ENCODE measurements around the gene DMAP1.

Gene DMAP1

DNA sequence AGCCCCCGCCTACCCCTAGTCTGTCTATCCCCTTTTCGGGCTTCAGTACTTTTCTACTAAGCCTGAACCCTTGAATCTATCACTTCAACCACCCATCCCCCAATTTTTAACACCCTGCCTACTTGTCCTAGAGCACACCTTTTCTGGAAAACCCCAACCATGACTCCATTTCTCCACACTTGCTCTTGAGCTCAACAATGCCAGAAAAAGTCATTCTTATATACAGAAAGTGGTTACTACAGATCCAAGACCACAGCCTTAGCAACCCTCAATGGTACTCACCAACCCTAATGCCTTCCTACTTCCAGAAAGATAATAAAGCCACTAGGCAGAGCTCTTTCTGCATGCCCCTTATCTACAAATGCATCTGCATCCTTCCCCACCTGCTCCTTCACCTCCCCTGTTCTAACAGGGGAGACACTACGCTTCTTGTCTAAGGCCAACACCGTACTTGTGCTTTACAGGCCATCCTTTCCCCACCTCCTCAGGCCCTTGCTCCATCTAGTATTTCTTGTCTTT lies 41.2 kb downstream of the DMAP1 start:
- DNase-seq (ENCODE audit: low read depth): no peak

DNA sequence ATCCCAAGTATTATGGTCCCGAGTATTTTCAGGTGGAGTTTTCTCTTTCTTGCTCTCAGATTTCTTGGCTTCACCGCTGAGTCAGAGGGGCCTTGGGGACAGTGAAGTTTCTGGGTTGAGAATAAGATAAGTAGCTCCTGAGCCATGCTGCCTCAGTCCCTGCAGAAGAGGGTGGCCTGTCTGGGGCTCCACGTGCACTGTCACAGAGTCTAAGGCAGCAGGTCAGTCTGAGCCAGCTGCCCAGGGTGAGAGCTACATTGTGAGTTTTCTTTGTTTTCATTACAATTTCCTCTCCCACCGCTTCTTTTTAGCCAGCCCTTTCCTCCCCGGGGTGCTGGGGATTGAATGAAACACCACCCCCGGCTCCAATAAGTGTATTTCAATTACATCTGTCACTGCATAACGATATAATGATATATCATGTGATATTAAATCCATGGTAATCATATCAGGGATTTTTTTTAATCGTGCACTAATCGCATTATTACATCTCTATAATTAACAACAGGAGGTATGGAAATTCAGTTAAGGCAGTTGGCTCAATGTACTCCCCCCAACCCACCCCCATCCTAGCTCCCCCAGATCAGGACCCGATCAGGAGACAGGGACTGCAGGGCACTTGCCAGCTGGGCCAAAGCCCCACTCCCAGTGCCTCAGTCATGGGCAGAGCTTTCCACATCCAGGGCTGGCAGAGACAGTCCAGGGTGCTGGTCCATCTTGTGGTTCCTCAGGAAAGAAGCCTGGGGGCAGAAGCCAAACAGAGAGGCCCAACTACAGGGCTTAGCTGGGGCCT lies 43.7 kb downstream of the DMAP1 start:
- no peak for DNase-seq (ENCODE audit: low read depth)

DNA sequence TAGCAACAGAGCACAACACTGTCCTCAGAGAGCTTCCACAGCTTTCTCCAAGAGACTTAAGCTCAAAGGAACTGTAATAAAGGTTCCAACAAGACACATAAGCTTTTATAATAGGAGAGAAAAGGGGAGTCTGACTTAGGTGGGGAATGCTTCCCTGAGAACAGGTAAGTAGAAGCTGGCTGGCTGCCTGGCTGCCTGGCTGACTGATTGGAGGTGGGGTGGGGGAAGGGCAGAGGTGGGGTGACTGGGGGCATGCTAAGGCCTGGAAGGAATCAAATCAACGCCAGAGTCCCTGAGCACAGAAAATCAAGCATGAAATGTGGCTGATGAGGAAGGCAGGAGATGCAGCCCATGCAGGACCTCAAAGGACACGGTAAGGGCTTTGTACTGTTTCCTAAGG lies 45.8 kb downstream of the DMAP1 start:
- no peak for DNase-seq (ENCODE audit: low read depth)

DNA sequence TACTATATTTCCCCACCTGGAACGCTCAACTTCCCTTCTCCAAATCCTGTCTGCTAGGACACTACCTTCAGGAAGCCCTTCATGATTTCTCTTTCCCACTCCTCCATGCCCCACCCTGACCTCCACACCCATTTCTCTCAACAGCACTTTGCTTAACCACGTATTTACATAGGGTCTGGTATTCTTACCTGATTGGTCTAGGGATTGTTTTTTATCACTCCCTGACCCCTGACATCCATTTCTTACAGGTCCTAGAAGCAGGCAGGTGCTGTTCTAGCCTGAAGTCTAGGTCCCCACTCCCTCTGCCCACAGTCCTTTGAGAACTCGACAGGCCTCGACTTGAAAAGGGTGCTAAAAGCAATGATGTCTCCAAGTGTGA lies 47.5 kb downstream of the DMAP1 start:
- DNase-seq (ENCODE audit: low read depth): no peak

DNA sequence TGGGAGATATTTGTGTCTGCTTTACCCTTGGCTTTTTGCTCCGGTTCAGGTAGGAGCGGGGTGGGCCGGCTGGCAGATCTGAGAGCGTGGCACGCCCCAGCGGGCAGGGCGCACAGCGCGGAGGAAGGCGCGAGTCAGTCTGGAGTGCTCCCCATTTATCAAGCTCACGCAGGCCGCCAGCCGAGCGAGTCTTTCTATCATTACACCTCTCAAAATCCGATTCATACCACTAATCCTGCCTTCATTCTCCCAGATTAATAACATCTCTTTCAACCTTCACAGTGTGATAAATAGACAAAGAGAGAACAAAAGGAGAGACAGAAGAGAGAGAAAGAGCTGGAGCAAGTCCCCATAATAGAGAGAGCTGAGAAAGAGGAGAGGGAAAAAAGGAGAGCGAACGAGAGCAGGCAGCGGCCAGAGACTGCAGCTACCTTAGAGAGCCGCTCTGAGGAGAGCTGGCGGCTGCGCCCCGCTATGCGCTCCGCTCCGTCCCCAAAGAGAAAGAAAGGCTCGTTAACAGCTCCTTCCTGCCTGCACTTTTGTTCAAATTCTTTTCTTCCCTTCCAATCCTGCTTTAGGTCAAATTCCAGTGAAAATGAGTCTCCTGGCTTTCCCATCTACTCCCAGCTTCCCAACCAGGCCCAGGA lies 48.0 kb downstream of the DMAP1 start:
- DNase-seq (ENCODE audit: low read depth): no peak

DNA sequence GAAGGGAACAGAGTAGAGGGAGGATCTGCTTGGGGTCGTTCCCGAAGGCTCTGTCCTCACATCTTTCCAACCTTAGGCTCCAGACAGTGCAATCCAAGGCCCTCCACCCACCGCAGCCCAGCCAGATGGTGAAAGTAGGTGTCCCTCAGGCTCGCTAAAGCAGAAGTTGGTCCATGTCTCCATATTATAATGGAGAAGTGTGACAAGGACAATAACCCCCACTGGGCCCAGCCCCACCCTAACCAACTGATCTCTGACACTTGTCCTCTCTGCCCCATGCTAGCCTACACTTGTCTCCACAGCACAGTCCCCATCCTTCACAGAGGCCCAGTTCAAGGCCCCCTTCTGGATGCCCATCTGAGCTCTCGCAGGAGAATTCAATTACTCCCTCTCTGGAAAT lies 48.7 kb downstream of the DMAP1 start:
- DNase-seq (ENCODE audit: low read depth): no peak

DNA sequence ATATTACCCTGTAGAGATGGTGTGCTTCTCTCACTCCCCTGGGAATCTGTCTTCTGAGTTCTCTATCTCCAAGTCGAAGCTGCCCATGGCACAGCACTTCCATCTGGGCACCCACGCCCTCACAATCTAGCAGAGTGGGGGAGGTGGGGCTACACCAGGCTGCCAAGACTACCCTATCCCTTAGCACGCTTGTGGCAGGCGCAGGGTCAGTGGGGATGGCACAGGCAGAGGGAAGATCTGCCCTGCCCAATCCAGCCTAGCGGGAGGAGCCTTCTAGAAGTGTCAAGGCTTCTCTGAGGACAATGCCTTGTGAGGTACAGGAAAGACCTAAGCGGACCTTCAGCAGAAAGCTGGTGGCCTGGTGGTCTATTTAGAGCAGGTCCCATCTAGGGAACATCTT lies 49.1 kb downstream of the DMAP1 start:
- no peak for DNase-seq (ENCODE audit: low read depth)

DNA sequence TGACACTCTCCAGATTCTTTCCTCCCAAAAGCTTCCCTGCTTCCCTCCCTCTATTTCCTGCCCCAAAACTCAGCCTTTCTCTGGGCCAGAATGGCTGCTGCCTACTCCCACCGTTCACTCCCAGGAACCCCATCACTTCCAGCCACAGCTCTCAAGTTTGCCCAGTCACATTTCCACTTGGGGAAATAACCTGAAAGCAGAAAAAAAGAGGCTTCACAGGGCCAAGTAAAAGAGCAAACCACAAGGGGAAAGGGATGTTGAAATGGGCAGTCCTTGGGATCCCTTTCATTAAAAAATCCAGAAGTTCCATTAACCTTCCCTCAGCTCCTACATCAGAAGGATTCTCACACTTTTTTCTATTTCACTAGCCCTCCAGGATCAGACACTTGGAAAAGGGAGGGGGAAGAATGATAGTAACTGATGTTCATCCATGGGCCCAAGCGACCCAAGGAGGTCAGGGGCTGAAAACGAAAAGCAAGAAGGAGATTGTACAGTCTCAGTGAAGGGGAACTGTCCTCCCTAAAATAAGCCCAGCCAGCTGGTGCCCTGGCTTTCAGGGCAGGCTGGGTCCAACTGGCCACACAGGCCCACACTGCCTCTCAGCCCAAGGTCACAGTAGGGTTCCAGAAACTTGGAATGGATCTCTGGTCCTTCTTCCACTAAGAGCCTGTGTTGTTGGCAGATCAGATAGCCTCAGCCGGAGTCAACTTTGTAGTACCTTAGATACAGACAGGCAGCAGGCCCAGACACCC lies 49.7 kb downstream of the DMAP1 start:
- no peak for DNase-seq (ENCODE audit: low read depth)

DNA sequence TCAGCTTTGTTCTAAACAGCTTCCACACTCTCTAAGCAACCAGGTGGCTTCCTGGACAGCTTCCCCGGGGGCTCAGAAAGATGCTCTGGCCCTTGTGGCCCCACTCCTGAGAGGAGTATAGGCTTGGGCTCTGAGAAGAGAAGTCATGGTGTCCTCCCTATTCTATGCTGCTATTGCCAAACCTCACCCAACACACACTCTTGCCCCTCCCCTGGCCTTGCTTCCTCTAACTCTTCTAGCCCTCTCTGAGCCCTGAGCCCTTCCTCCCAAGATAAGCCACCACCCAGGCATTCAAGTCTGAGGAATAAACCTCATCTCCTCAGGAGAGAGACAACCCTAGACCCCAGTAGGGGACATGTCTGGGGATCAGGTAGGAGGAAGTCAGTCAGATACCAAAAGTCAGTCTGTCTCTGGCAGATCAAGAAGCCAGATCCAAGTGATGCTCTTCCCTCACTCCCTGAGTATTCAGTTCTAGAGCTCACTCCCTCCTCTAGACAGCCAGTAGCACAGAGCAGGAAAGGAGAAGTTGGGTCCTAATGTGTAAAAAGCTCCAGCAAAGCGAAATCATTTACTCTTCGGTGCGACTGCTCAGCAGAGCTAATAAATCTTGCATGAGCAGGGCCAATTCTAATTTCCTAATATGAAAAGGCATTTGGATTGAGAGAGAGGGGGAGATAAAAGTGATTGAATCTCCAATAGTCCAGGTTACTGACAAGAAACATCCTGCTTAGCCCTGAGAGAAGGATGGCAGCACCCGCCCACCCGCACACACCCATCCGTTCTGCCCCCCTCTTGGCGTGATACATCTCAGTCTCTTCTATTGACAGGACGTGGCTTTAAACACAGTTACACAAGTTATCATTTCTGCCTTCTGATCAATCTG lies 50.5 kb downstream of the DMAP1 start:
- DNase-seq (ENCODE audit: low read depth): no peak

DNA sequence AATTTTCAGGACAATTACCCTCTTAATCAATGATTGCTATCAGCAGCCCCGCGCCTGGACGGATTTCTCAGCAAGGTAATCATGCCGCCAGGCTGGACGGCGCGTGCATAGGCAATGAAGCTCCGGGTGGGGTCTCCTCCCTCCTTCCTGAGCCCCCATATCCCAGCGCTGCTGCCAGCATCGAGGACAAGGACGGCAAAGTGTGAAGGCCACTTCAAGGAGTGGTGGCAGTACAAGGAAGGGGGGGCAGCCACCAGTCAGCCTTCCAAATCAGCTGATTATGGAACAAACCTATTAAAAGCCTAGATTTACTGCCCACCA lies 51.1 kb downstream of the DMAP1 start:
- DNase-seq (ENCODE audit: low read depth): no peak

DNA sequence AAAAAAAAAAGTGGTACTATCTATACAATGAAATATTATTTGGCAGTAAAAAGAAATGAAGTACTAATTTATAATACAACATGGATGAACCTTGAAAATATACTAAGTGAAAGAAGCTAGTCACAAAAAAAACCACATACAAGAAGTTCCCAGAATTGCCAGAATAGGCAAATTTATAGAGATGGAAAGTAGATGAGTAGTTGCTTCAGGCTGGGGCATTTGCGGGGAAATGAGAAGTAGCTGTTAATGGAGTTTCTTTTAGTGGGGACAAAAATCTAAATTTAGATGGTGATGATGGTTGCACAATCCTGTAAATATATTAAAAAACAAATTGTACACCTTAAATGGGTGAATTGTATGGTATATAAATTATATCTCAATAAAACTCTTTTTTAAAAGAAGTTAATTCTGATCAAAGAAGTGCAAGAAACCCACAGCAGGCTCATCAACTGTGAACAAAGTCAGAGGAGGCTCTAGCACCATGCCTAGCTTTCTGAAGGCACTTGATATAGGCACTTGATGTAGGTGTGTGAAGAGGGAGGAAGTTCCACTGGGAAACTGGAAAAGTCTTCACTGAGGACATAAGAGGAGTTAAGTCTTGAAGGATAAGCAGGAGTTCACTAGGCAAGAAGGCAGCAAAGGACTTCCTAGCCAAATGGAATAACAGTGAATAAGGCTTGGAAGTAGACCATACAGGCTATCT lies 52.5 kb downstream of the DMAP1 start:
- DNase-seq (ENCODE audit: low read depth): no peak

DNA sequence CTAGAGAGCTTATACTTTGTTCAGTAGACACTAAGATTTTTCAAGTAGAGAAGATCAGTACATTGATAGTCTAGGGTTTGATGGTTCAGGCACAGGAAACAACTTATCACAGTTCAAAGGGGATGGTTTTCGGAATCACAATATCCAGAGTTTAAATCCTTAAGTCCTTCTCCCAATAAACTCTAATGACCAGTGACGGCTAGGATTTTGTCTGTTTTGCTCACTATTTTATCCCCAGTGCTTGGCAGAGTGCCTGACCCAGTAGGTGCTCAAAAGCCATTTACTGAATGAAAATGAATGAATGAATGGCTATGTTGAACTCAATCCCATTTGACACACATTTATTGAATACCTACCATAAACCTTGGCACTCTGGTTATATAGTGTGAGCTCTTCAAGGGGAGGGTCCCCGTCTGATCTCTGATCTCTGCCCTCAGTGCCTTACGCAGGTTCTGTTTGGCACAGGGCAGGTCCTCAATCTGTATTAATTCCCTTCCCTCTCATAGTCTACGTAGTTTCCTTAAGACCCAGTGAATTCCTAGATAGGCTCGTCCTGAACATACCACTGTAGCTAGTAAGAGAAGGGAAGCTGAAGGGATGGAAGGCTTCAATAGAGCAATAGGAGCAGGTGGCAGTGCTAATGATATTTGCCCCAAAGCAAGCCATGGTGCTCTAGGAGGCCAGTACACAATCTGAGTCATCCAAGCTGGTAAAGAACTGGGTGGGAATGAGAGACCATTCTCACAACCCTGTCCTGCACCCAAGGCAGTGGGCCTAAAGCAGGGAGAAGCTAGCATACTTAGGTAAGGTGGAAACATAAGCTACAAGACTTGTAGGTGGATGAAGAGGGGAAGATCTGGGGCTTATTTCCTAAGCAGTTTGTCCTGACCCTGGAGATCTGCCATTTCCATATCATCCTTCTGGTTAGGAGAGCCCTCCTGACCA lies 53.4 kb downstream of the DMAP1 start:
- DNase-seq (ENCODE audit: low read depth): no peak

DNA sequence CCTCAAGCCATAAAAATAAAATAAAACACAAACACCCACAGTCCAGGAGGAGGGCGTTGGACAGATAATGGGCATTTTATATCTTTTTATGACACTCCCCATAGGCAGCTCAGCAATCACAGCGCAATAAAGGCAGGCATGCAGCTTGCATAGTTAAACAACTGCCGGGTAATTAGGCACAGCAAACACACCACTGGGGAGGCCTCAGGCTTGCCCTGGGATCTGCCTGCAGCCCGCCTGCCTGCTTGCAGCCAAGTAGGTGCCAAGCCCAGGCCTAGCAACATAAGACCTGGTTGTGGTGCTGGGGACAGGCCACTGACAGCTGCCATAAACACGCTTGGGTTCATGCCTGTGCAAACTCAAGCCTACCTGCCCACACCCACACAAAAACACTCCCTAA lies 54.2 kb downstream of the DMAP1 start:
- DNase-seq (ENCODE audit: low read depth): no peak

DNA sequence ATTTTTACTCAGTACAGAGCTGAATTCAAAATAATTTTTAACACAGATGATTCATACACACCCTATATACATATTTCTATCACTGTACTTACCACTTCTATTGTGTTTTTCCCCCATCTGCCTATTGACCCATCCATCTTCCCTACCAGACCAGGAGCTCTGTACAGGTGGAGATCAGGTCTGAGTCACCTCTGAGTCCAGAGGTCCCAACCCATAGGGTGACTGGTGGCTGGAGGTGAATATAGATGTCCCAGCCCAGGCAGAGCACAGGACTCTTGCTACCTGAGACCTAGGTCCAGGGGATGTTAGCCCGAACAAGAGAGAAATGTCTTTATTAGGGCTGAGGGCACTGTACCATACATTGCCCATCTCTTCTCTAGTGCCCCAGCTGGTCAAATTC lies 54.8 kb downstream of the DMAP1 start:
- DNase-seq (ENCODE audit: low read depth): no peak
